ENCODE results near the gene C19orf25. TPM values are rescaled to one million over a fixed set of nuclear protein-coding genes. Genes with fewer than 3 reads are reported as not detected.
A peak's percentile ranks its signal among the peaks of the same experiment; 100 is the strongest.

C19orf25 gene
- total and polyA plus RNA-seq, 10 of the 15 experiments (the other 5 are each of a cell fraction or from before 2014, with no cell fraction given) = 1.2 to 67.0 (median 25.6) TPM

DNA sequence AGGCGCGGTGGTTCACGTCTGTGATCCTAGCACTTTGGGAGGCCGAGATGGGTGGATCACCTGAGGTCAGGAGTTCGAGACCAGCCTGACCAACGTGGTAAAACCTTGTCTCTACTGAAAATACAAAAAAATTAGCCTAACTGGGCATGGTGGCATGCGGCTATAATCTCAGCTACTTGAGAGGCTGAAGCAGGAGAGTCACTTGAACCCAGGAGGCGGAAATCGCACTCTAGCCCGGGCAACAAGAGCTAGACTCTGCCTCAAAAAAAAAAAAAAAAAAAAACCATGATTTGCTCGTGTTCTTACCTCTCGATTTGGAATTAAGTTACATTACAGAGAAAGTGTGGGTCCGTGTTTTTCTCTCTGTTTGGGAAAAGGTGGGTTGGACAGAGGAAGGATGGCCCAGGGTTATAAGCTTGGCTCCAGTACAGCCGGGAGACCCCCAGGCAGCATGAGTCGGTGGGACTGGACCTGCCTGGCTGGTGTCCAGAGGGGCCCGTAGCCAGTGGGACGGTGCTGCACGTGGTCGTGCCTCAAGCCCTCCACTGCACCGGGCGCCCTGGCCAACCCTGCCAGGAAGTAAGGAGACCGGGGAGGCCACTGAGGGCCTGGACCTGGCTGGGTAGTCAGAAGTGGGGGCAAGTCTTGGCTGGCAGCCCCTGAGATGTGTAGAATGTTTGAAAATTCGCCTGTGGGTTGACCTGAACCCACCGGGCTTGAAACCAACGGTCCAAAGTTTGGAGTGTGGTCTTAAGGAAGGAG lies 37.2 kb downstream of the C19orf25 start:
- CTCF ChIA-PET = no interaction called here
- H3K4me1 ChIP-seq (ENCODE audit: control insufficient read depth, insufficient read depth, low read length) = peaks cover 15% of the 10 kb centered on the region

DNA sequence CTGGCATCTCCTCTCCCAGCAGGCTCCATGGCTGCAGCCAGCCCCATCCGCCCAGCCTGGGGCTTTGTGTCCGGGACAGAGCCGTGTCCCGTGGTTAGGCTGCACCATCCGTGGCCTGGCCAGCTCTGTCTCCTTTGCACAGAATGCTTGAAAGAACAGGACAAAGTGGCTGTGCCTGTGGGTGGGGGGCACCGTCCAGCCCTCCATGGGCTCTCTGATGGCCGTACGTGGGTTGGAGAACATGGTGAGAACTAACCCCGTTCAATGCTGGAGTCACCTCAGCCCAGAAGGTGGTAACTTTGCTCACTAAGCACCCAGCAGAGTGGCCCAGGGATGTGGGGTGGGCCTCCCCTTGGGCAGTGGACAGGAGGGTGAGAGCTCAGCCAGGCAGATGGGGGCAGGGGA lies 38.0 kb downstream of the C19orf25 start:
- peak overlapping the region; percentile 7; the same call in 1 of the 2 replicates for H3K9ac ChIP-seq (ENCODE audit: control insufficient read depth, insufficient read depth, low read length)
- H3K4me2 ChIP-seq (ENCODE audit: control insufficient read depth, insufficient read depth) = peak overlapping the region; percentile 59
- 80% methylated on average over 9 of the region's 9 CpGs for WGBS (ENCODE audit: insufficient coverage, insufficient replicate concordance, low lambda C conversion rate, missing lambda C conversion rate)
- SMC1A ChIA-PET (ENCODE audit: uncharacterized antibody, unreplicated experiment) = no interaction called here
- intact Hi-C loops (cut with micrococcal nuclease; ENCODE audit: unreplicated experiment) = no loop called here
- no peaks in the 10 kb centered on the region; the same call in 1 of the 2 replicates for H4K20me1 ChIP-seq (ENCODE audit: control insufficient read depth, insufficient read depth)
- CTCF ChIA-PET = no interaction called here
- no peak for FAIRE-seq
- RAD21 ChIA-PET (ENCODE audit: unreplicated experiment) = no interaction called here
- POLR2A ChIA-PET = interaction anchor here (0.6 kb wide), 1 partner anchor 102 kb away, joined by 3 read pairs; no protein-coding TSS in a partner anchor
- H3K4me3 ChIP-seq = no peak overlapping the region
- H3K36me3 ChIP-seq (ENCODE audit: control insufficient read depth in 2 of 2, insufficient read depth in 2 of 2, low read length in 1 of 2) = peaks cover 15 to 23% of the 10 kb centered on the region in 2 experiments
- TF ChIP-seq SMC3 (IDR thresholded peaks at IDR 0.05; ENCODE audit: borderline replicate concordance, low read length) (no peak), POLR2AphosphoS5 (IDR thresholded peaks at IDR 0.05; ENCODE audit: low read length) (peak; percentile 10; the same call in 1 of the 2 replicates), CHD1 (IDR thresholded peaks at IDR 0.05; ENCODE audit: low read depth, low read length) (no peak), POLR2A (IDR thresholded peaks at IDR 0.05; ENCODE audit: low read depth, low read length) (peak; percentile 73)
- TF ChIP-seq, protein P1, sequence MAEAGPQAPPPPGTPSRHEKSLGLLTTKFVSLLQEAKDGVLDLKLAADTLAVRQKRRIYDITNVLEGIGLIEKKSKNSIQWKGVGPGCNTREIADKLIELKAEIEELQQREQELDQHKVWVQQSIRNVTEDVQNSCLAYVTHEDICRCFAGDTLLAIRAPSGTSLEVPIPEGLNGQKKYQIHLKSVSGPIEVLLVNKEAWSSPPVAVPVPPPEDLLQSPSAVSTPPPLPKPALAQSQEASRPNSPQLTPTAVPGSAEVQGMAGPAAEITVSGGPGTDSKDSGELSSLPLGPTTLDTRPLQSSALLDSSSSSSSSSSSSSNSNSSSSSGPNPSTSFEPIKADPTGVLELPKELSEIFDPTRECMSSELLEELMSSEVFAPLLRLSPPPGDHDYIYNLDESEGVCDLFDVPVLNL (IDR thresholded peaks at IDR 0.05; ENCODE audit: low read depth, low read length) = no peak
- in situ Hi-C loops (cut with MboI) = no loop called here
- H2AFZ ChIP-seq (ENCODE audit: control insufficient read depth, low read depth, low read length) = no peak overlapping the region
- H3K4me1 ChIP-seq (ENCODE audit: control insufficient read depth, insufficient read depth, low read length) = peaks cover 15% of the 10 kb centered on the region
- no peak for DNase-seq (ENCODE audit: low read depth, low spot score)
- peaks cover 30% of the 10 kb centered on the region for H3K79me2 ChIP-seq (ENCODE audit: control insufficient read depth, insufficient read depth, low read length)
- H3K27me3 ChIP-seq (replicated peaks in 1 of 2; ENCODE audit: control insufficient read depth in 2 of 2, insufficient read depth in 2 of 2, low read length in 1 of 2) = no peaks in the 10 kb centered on the region; a peak in 1 of 4 replicates
- no peaks in the 10 kb centered on the region for H3K9me3 ChIP-seq (replicated peaks; ENCODE audit: control insufficient read depth, insufficient read depth, low read length)
- no peak for ATAC-seq
- BruUV-seq (replicated peaks) = no TSS peak
- no peak overlapping the region for H3K27ac ChIP-seq (ENCODE audit: control insufficient read depth, insufficient read depth)

More for the DNA sequence above, 37.2 kb downstream of the C19orf25 start:
- POLR2A ChIA-PET = no interaction called here
- in situ Hi-C loops (cut with MboI) = no loop called here
- H3K4me3 ChIP-seq = no peak overlapping the region
- RAD21 ChIA-PET (ENCODE audit: unreplicated experiment) = no interaction called here
- DNase-seq (ENCODE audit: low read depth, low spot score) (no peak), FAIRE-seq (no peak), ATAC-seq (no peak)
- no peak overlapping the region for H3K27ac ChIP-seq (ENCODE audit: control insufficient read depth, insufficient read depth)
- peaks cover 0 to 2% of the 10 kb centered on the region in 2 experiments; a peak in 3 of 4 replicates for H3K27me3 ChIP-seq (replicated peaks in 1 of 2; ENCODE audit: control insufficient read depth in 2 of 2, insufficient read depth in 2 of 2, low read length in 1 of 2)
- H4K20me1 ChIP-seq (ENCODE audit: control insufficient read depth, insufficient read depth) = no peaks in the 10 kb centered on the region; the same call in 1 of the 2 replicates
- intact Hi-C loops (cut with micrococcal nuclease; ENCODE audit: unreplicated experiment) = no loop called here
- WGBS (ENCODE audit: insufficient coverage, insufficient replicate concordance, low lambda C conversion rate, missing lambda C conversion rate) = 82% methylated on average over 25 of the region's 25 CpGs
- no peaks in the 10 kb centered on the region for H3K9me3 ChIP-seq (replicated peaks; ENCODE audit: control insufficient read depth, insufficient read depth, low read length)
- H3K79me2 ChIP-seq (ENCODE audit: control insufficient read depth, insufficient read depth, low read length) = peaks cover 30% of the 10 kb centered on the region
- TF ChIP-seq POLR2A (IDR thresholded peaks at IDR 0.05; ENCODE audit: low read depth, low read length) (peak; percentile 46; the same call in 1 of the 2 replicates), BACH1 (IDR thresholded peaks at IDR 0.05; ENCODE audit: borderline replicate concordance) (0 out of 2 replicates have a peak, but pooled peaks have one; percentile 21), ZBED1 (IDR thresholded peaks at IDR 0.05; ENCODE audit: borderline replicate concordance) (no peak)
- H3K36me3 ChIP-seq (ENCODE audit: control insufficient read depth in 2 of 2, insufficient read depth in 2 of 2, low read length in 1 of 2) = peaks cover 15 to 23% of the 10 kb centered on the region in 2 experiments
- H2AFZ ChIP-seq (ENCODE audit: control insufficient read depth, low read depth, low read length) = no peak overlapping the region
- H3K9ac ChIP-seq (ENCODE audit: control insufficient read depth, insufficient read depth, low read length) = no peak overlapping the region
- no peak overlapping the region for H3K4me2 ChIP-seq (ENCODE audit: control insufficient read depth, insufficient read depth)
- SMC1A ChIA-PET (ENCODE audit: uncharacterized antibody, unreplicated experiment) = no interaction called here
- BruUV-seq (replicated peaks) = no TSS peak

Data from GM12878 (cell line).